ENCODE results near the gene MYMK. TPM values are rescaled to one million over a fixed set of nuclear protein-coding genes. Genes with fewer than 3 reads are reported as not detected.

The MYMK gene
- total RNA-seq, 2 donors from 2014 or later = not detected

DNA sequence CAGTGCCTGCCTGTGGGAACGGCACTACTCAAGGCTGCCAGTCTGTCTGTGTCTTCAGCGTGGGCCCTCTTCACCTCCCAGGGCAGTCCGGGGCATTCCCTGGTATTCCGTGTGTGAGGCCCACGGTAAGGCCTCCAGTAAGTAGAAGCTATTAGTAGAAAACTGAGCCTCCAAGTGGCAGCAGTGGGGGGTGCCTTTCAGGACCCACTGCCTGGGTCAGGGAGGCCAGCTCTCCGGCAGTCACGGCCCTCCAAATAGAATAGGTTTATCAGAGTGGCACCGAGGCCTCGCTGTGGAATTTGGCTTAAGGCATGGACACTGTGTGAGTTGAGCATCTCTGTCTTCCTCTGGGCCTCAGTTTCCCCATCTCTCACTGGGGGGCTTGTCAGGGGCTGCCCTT is 32.8 kb upstream of the MYMK start:
- Mint-ChIP-seq H3K4me3 (no peak overlapping the region), H3K36me3 (ENCODE audit: low read depth) (no peaks in the 10 kb centered on the region), H3K9me3 (no peaks in the 10 kb centered on the region), H3K27ac (no peak overlapping the region), H3K4me1 (peaks cover 12% of the 10 kb centered on the region), H3K27me3 (ENCODE audit: insufficient read depth) (no peaks in the 10 kb centered on the region)
- Histone ChIP-seq H3K27me3 (ENCODE audit: control insufficient read depth, insufficient read depth, low read length, poor library complexity, severe bottlenecking) (no peaks in the 10 kb centered on the region), H3K9ac (ENCODE audit: extremely low read depth, low read length, poor library complexity, severe bottlenecking) (no peak overlapping the region), H3K4me1 (ENCODE audit: control insufficient read depth, insufficient read depth, low read length) (peaks cover 4% of the 10 kb centered on the region), H3K9me3 (ENCODE audit: control insufficient read depth, low read length) (no peaks in the 10 kb centered on the region), H3K4me3 (ENCODE audit: low read length) (no peak overlapping the region), H3K27ac (ENCODE audit: low read depth, low read length) (no peak overlapping the region), H3K36me3 (ENCODE audit: control insufficient read depth, insufficient read depth, low read length) (no peaks in the 10 kb centered on the region)
- TF ChIP-seq, protein P1, sequence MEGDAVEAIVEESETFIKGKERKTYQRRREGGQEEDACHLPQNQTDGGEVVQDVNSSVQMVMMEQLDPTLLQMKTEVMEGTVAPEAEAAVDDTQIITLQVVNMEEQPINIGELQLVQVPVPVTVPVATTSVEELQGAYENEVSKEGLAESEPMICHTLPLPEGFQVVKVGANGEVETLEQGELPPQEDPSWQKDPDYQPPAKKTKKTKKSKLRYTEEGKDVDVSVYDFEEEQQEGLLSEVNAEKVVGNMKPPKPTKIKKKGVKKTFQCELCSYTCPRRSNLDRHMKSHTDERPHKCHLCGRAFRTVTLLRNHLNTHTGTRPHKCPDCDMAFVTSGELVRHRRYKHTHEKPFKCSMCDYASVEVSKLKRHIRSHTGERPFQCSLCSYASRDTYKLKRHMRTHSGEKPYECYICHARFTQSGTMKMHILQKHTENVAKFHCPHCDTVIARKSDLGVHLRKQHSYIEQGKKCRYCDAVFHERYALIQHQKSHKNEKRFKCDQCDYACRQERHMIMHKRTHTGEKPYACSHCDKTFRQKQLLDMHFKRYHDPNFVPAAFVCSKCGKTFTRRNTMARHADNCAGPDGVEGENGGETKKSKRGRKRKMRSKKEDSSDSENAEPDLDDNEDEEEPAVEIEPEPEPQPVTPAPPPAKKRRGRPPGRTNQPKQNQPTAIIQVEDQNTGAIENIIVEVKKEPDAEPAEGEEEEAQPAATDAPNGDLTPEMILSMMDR (conservative IDR thresholded peaks at IDR 0.05) = no peak
- no peak for DNase-seq
- WGBS, 2 experiments (ENCODE audit: insufficient coverage in 1 of 2, insufficient read length in 1 of 2) = 87 to 90% methylated on average over 9 of the region's 9 CpGs

DNA sequence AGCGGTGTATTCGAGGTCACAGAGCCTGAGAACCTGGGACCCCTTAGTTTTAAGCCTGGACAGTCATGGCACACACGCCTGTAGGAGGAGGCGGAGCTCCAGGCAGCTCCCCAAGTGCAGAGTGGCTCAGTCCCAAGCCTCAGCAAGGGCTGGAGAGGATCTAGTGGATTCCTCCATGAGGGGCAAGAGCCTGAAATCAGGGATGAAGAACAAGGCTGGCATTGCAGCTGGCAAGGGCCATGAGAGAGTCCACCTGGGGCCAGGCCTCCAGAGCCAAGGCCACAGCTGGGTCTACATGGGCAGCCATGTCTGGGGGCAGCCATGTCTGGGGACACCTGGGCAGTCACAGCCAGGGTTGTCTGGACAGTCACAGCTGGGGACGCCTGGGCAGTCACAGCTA is 31.6 kb upstream of the MYMK start:
- Mint-ChIP-seq H3K27me3 (ENCODE audit: insufficient read depth) (no peaks in the 10 kb centered on the region), H3K9me3 (no peaks in the 10 kb centered on the region), H3K4me1 (peaks cover 12% of the 10 kb centered on the region), H3K36me3 (ENCODE audit: low read depth) (no peaks in the 10 kb centered on the region), H3K4me3 (no peak overlapping the region), H3K27ac (no peak overlapping the region)
- TF ChIP-seq, protein P1 (conservative IDR thresholded peaks at IDR 0.05) = no peak
- Histone ChIP-seq H3K4me1 (ENCODE audit: control insufficient read depth, insufficient read depth, low read length) (peaks cover 4% of the 10 kb centered on the region), H3K9ac (ENCODE audit: extremely low read depth, low read length, poor library complexity, severe bottlenecking) (no peak overlapping the region), H3K36me3 (ENCODE audit: control insufficient read depth, insufficient read depth, low read length) (no peaks in the 10 kb centered on the region), H3K4me3 (ENCODE audit: low read length) (no peak overlapping the region), H3K27ac (ENCODE audit: low read depth, low read length) (no peak overlapping the region), H3K9me3 (ENCODE audit: control insufficient read depth, low read length) (no peaks in the 10 kb centered on the region), H3K27me3 (ENCODE audit: control insufficient read depth, insufficient read depth, low read length, poor library complexity, severe bottlenecking) (no peaks in the 10 kb centered on the region)
- WGBS, 2 experiments (ENCODE audit: insufficient coverage in 1 of 2, insufficient read length in 1 of 2) = 87 to 90% methylated on average over 5 of the region's 5 CpGs
- no peak for DNase-seq

DNA sequence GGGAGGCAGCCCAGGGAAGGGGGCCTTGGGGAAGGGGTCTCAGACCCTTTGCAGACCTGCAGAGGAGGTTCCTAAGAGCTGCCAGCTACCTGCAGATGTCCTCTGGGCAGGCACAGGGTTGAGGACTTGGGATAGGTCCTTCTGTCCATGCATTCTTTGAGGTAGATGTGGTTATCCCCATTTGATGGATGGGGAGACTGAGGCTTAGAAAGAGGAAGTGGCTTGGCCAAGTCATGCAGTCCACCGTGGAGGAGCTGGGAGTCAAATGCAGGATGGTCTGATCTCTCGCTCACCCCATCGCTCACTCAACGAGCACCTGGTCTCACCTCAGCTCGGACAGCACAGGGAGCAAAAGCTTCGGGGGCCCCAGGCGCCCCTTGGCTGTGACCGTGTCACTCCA is 30.0 kb upstream of the MYMK start:
- no peak overlapping the region for H3K27ac ChIP-seq (ENCODE audit: low read depth, low read length)
- H3K4me1 Mint-ChIP-seq = peaks cover 12% of the 10 kb centered on the region
- no peaks in the 10 kb centered on the region for H3K36me3 Mint-ChIP-seq (ENCODE audit: low read depth)
- TF ChIP-seq, protein P1 (conservative IDR thresholded peaks at IDR 0.05) = no peak
- DNase-seq = no peak
- H3K9ac ChIP-seq (ENCODE audit: extremely low read depth, low read length, poor library complexity, severe bottlenecking) = no peak overlapping the region
- peaks cover 4% of the 10 kb centered on the region for H3K4me1 ChIP-seq (ENCODE audit: control insufficient read depth, insufficient read depth, low read length)
- H3K27ac Mint-ChIP-seq = no peak overlapping the region
- H3K4me3 ChIP-seq (ENCODE audit: low read length) = no peak overlapping the region
- H3K4me3 Mint-ChIP-seq = no peak overlapping the region
- no peaks in the 10 kb centered on the region for H3K27me3 Mint-ChIP-seq (ENCODE audit: insufficient read depth)
- H3K9me3 ChIP-seq (ENCODE audit: control insufficient read depth, low read length) = no peaks in the 10 kb centered on the region
- H3K9me3 Mint-ChIP-seq = no peaks in the 10 kb centered on the region
- H3K36me3 ChIP-seq (ENCODE audit: control insufficient read depth, insufficient read depth, low read length) = no peaks in the 10 kb centered on the region
- H3K27me3 ChIP-seq (ENCODE audit: control insufficient read depth, insufficient read depth, low read length, poor library complexity, severe bottlenecking) = no peaks in the 10 kb centered on the region
- WGBS, 2 experiments (ENCODE audit: insufficient coverage in 1 of 2, insufficient read length in 1 of 2) = 93 to 94% methylated on average over 8 of the region's 8 CpGs
